Pons (tissue), 1 donor: ENCODE results near the gene INHBC.
A peak's percentile ranks its signal among the peaks of the same experiment; 100 is the strongest.
"Not testable (repeated sequence)": the region's sequence is repeated elsewhere in the genome, so short reads cannot be mapped to it uniquely, and the experiment has no call there.

Experiments
- DNase-seq: peaks from one replicate; pipeline ENCODE4 v3.0.0-alpha.2; 2016; ENCODE audit warnings: low spot score

The INHBC gene

GRCh38 chr12:57434517-57435223, at the start of gene INHBC:
TSS of gene INHBC (plus strand) at chr12:57434784. CDS start at chr12:57434887, 103 bp downstream.
- DNase-seq = no peak

- no peak for DNase-seq
Observed at GRCh38 chr12:57385586-57385985, 49.0 kb upstream of the INHBC start.

- DNase-seq = no peak
Observed at GRCh38 chr12:57386187-57386720, 48.3 kb upstream of the INHBC start.

- DNase-seq = no peak
Observed at GRCh38 chr12:57388425-57388824, 46.2 kb upstream of the INHBC start.

- no peak for DNase-seq
Observed at GRCh38 chr12:57389033-57389432, 45.6 kb upstream of the INHBC start.

GRCh38 chr12:57390174-57390573, 44.4 kb upstream of the INHBC start:
- DNase-seq = no peak

GRCh38 chr12:57395121-57395520, 39.5 kb upstream of the INHBC start:
- DNase-seq = no peak

GRCh38 chr12:57397441-57397840, 37.1 kb upstream of the INHBC start:
- no peak for DNase-seq

GRCh38 chr12:57399718-57400463, 34.7 kb upstream of the INHBC start:
- DNase-seq = not testable (repeated sequence)

- DNase-seq = peak; percentile 3
Observed at GRCh38 chr12:57401165-57401564, 33.4 kb upstream of the INHBC start.

GRCh38 chr12:57402156-57402555, 32.4 kb upstream of the INHBC start:
- not testable (repeated sequence) for DNase-seq

- DNase-seq = no peak
Observed at GRCh38 chr12:57404966-57405640, 29.5 kb upstream of the INHBC start.

GRCh38 chr12:57410534-57410933, 24.1 kb upstream of the INHBC start:
- DNase-seq = no peak

GRCh38 chr12:57414160-57414559, 20.4 kb upstream of the INHBC start:
- not testable (repeated sequence) for DNase-seq

- DNase-seq = no peak
Observed at GRCh38 chr12:57415088-57415487, 19.5 kb upstream of the INHBC start.

- no peak for DNase-seq
Observed at GRCh38 chr12:57416039-57416996, 18.3 kb upstream of the INHBC start.

GRCh38 chr12:57418255-57418654, 16.3 kb upstream of the INHBC start:
- DNase-seq = no peak

GRCh38 chr12:57419495-57419894, 15.1 kb upstream of the INHBC start:
- no peak for DNase-seq

GRCh38 chr12:57420482-57420881, 14.1 kb upstream of the INHBC start:
- no peak for DNase-seq

- DNase-seq = not testable (repeated sequence)
Observed at GRCh38 chr12:57426948-57427347, 7.6 kb upstream of the INHBC start.

GRCh38 chr12:57428965-57429364, 5.6 kb upstream of the INHBC start:
- no peak for DNase-seq
